ENCODE measurements around the gene CCSER1. TPM values are rescaled to one million over a fixed set of nuclear protein-coding genes. Genes with fewer than 3 reads are reported as not detected.

Gene CCSER1
- total and polyA plus RNA-seq, 2 experiments from 2014 or later, result not detected

DNA sequence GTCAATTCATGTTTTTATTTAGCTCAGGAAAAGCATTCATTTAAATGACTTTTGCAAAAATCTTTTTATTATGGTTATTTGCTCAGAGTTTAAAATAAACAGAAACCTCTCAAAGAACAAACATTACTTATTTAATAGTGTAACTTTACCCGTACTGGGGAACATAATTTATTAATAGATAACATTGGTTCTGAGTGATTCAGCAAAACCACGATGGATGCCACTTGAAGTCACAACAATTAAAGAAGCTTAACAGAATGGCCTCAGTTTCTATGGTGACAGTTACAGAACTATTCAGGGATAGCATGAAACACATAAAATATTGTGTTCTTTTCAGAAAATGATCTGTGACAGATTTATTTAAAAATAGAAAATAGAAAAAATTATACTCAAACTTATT lies 368.7 kb downstream of the CCSER1 start:
- H3K27ac ChIP-seq, result no peak overlapping the region
- no peaks in the 10 kb centered on the region for H4K20me1 ChIP-seq (ENCODE audit: insufficient read depth)
- no peaks in the 10 kb centered on the region for H3K79me2 ChIP-seq (ENCODE audit: insufficient read depth)
- in situ Hi-C loops (cut with MboI), result no loop called here
- H3K36me3 ChIP-seq (ENCODE audit: low read depth), result no peaks in the 10 kb centered on the region
- no peaks in the 10 kb centered on the region for H3K9me3 ChIP-seq (ENCODE audit: low read depth)
- no peaks in the 10 kb centered on the region for H3K9me2 ChIP-seq (ENCODE audit: insufficient read depth)
- no peaks in the 10 kb centered on the region for H3K4me1 ChIP-seq (ENCODE audit: insufficient read depth)
- H2AFZ ChIP-seq, result no peak overlapping the region
- 1 to 3% methylated on average over 2 of the region's 2 CpGs for WGBS, 2 experiments (ENCODE audit: low coverage in 1 of 2, low lambda C conversion rate in 2 of 2, missing lambda C conversion rate in 2 of 2)
- TF ChIP-seq EZH2phosphoT487 (IDR thresholded peaks at IDR 0.05; ENCODE audit: insufficient read depth, low read depth) (no peak), EZH2 (IDR thresholded peaks at IDR 0.05; ENCODE audit: insufficient read depth, poor library complexity, severe bottlenecking) (no peak)
- no peaks in the 10 kb centered on the region for H3K27me3 ChIP-seq (replicated peaks; ENCODE audit: insufficient read depth)
- no peak overlapping the region for H3K9ac ChIP-seq
- no peak overlapping the region for H3K4me2 ChIP-seq (ENCODE audit: unreplicated experiment)
- no peak for DNase-seq
- no peak overlapping the region for H3K4me3 ChIP-seq
- H3F3A ChIP-seq (ENCODE audit: insufficient read depth), result no peaks in the 10 kb centered on the region

DNA sequence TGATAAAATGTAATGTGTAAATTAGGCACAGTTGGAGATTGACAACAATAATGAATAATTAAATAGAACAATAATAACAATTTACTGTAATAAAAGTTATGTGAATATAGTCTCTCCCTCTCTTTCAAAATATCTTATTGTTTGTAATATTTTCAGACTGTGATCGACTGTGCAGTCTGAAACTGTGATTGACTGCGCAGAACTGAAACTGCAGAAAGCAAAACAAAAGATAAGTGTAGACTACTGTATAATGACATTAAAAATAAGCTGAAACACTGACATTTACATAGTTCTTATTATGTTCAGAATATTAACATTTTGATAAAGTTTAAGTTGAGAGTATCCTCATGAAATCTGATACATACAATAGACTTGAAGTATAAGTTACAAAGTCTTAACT lies 371.0 kb downstream of the CCSER1 start:
- no peak overlapping the region for H3K4me3 ChIP-seq
- DNase-seq, result no peak
- H3K9ac ChIP-seq, result no peak overlapping the region
- WGBS, 2 experiments (ENCODE audit: low coverage in 1 of 2, low lambda C conversion rate in 2 of 2, missing lambda C conversion rate in 2 of 2), result 29 to 35% methylated on average over 2 of the region's 2 CpGs
- no peaks in the 10 kb centered on the region for H3K79me2 ChIP-seq (ENCODE audit: insufficient read depth)
- H4K20me1 ChIP-seq (ENCODE audit: insufficient read depth), result no peaks in the 10 kb centered on the region
- H3K9me3 ChIP-seq (ENCODE audit: low read depth), result no peaks in the 10 kb centered on the region
- no peaks in the 10 kb centered on the region for H3F3A ChIP-seq (ENCODE audit: insufficient read depth)
- H3K4me2 ChIP-seq (ENCODE audit: unreplicated experiment), result no peak overlapping the region
- in situ Hi-C loops (cut with MboI), result no loop called here
- no peak overlapping the region for H3K27ac ChIP-seq
- TF ChIP-seq EZH2phosphoT487 (IDR thresholded peaks at IDR 0.05; ENCODE audit: insufficient read depth, low read depth), result no peak
- no peak for TF ChIP-seq EZH2 (IDR thresholded peaks at IDR 0.05; ENCODE audit: insufficient read depth, poor library complexity, severe bottlenecking)
- no peaks in the 10 kb centered on the region for H3K4me1 ChIP-seq (ENCODE audit: insufficient read depth)
- H2AFZ ChIP-seq, result no peak overlapping the region
- H3K36me3 ChIP-seq (ENCODE audit: low read depth), result no peaks in the 10 kb centered on the region
- H3K27me3 ChIP-seq (replicated peaks; ENCODE audit: insufficient read depth), result no peaks in the 10 kb centered on the region
- no peaks in the 10 kb centered on the region for H3K9me2 ChIP-seq (ENCODE audit: insufficient read depth)

DNA sequence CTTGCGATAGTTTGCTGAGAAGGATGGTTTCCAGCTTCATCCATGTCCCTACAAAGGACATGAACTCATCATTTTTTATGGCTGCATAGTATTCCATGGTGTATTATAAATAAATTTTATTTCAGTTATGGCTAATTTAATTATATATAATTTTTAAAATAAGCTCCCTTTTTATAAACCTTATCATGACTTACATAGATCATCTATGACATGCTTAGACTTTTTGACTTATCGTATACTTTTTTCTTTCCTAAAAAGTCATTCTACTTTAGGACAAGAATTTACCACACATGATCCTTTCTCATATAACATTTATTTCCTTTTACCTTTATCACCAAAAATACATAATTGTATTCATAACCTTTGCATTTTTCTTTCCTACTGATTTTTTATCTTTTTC lies 376.5 kb downstream of the CCSER1 start:
- Histone ChIP-seq H3K9me3 (ENCODE audit: low read depth) (no peaks in the 10 kb centered on the region), H3K36me3 (ENCODE audit: low read depth) (no peaks in the 10 kb centered on the region), H4K20me1 (ENCODE audit: insufficient read depth) (no peaks in the 10 kb centered on the region), H3K79me2 (ENCODE audit: insufficient read depth) (no peaks in the 10 kb centered on the region), H3K9me2 (ENCODE audit: insufficient read depth) (no peaks in the 10 kb centered on the region), H3K27me3 (replicated peaks; ENCODE audit: insufficient read depth) (no peaks in the 10 kb centered on the region), H3K4me2 (ENCODE audit: unreplicated experiment) (no peak overlapping the region), H2AFZ (no peak overlapping the region), H3K4me3 (no peak overlapping the region), H3K27ac (no peak overlapping the region), H3F3A (ENCODE audit: insufficient read depth) (no peaks in the 10 kb centered on the region), H3K9ac (no peak overlapping the region), H3K4me1 (ENCODE audit: insufficient read depth) (no peaks in the 10 kb centered on the region)
- DNase-seq, result no peak
- in situ Hi-C loops (cut with MboI), result no loop called here
- WGBS, 2 experiments (ENCODE audit: low coverage in 1 of 2, low lambda C conversion rate in 2 of 2, missing lambda C conversion rate in 2 of 2), result 66 to 81% methylated on average over 2 of the region's 2 CpGs
- no peak for TF ChIP-seq EZH2 (IDR thresholded peaks at IDR 0.05; ENCODE audit: insufficient read depth, poor library complexity, severe bottlenecking)
- no peak for TF ChIP-seq EZH2phosphoT487 (IDR thresholded peaks at IDR 0.05; ENCODE audit: insufficient read depth, low read depth)

DNA sequence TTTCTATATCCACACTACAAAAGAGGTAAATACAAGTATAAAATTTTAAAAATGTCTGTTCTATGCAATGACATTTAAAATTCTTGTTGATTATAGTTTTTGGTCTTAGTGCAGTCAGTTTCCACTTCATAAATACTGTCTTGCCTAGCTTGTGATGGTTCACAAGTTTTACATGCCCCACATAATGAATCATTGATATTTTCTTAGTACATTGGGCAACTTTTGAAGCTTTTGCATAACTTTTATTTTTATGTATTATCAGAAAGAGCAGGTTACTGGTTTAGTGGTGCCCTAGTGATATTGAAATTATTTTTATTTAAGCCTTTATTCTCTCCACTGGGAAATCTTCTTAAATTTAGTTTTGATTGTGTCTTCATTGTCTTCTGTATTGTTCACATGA lies 388.0 kb downstream of the CCSER1 start:
- Histone ChIP-seq H4K20me1 (ENCODE audit: insufficient read depth) (no peaks in the 10 kb centered on the region), H3K9me3 (ENCODE audit: low read depth) (no peaks in the 10 kb centered on the region), H3K36me3 (ENCODE audit: low read depth) (no peaks in the 10 kb centered on the region), H2AFZ (no peak overlapping the region), H3K4me1 (ENCODE audit: insufficient read depth) (no peaks in the 10 kb centered on the region), H3K4me3 (no peak overlapping the region), H3K4me2 (ENCODE audit: unreplicated experiment) (no peak overlapping the region), H3K9me2 (ENCODE audit: insufficient read depth) (no peaks in the 10 kb centered on the region), H3K27me3 (replicated peaks; ENCODE audit: insufficient read depth) (no peaks in the 10 kb centered on the region), H3K79me2 (ENCODE audit: insufficient read depth) (no peaks in the 10 kb centered on the region), H3K9ac (no peak overlapping the region), H3F3A (ENCODE audit: insufficient read depth) (no peaks in the 10 kb centered on the region), H3K27ac (no peak overlapping the region)
- no peak for DNase-seq
- in situ Hi-C loops (cut with MboI), result no loop called here
- TF ChIP-seq EZH2 (IDR thresholded peaks at IDR 0.05; ENCODE audit: insufficient read depth, poor library complexity, severe bottlenecking), result no peak
- no peak for TF ChIP-seq EZH2phosphoT487 (IDR thresholded peaks at IDR 0.05; ENCODE audit: insufficient read depth, low read depth)

DNA sequence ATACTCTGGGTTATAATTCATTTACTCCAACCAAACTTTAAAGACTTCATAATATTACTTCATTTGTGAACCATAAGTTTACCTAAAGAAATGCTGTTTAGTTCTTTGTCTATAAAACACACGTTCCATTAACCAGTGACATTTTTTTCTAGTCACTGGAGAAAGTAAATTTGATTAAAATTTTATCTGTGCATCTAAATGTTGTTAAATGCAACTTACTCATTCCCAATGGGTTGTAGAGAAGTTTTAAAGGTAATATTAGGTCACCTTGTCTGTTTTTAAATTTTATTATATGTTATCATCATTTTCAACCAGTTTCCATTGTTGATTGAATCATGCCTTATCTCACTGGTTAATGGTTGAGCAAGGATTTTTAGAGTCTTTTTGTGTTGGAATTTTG lies 401.4 kb downstream of the CCSER1 start:
- in situ Hi-C loops (cut with MboI), result no loop called here
- Histone ChIP-seq H3K79me2 (ENCODE audit: insufficient read depth) (no peaks in the 10 kb centered on the region), H4K20me1 (ENCODE audit: insufficient read depth) (no peaks in the 10 kb centered on the region), H3K27me3 (replicated peaks; ENCODE audit: insufficient read depth) (no peaks in the 10 kb centered on the region), H2AFZ (no peak overlapping the region), H3K4me3 (no peak overlapping the region), H3K9me3 (ENCODE audit: low read depth) (no peaks in the 10 kb centered on the region), H3K9me2 (ENCODE audit: insufficient read depth) (no peaks in the 10 kb centered on the region), H3K4me2 (ENCODE audit: unreplicated experiment) (no peak overlapping the region), H3K36me3 (ENCODE audit: low read depth) (no peaks in the 10 kb centered on the region), H3K9ac (no peak overlapping the region), H3K27ac (no peak overlapping the region), H3K4me1 (ENCODE audit: insufficient read depth) (no peaks in the 10 kb centered on the region), H3F3A (ENCODE audit: insufficient read depth) (no peaks in the 10 kb centered on the region)
- TF ChIP-seq EZH2phosphoT487 (IDR thresholded peaks at IDR 0.05; ENCODE audit: insufficient read depth, low read depth), result no peak
- TF ChIP-seq EZH2 (IDR thresholded peaks at IDR 0.05; ENCODE audit: insufficient read depth, poor library complexity, severe bottlenecking), result no peak
- DNase-seq, result no peak
- 0 to 3% methylated on average over 1 of the region's 1 CpG for WGBS, 2 experiments (ENCODE audit: low coverage in 1 of 2, low lambda C conversion rate in 2 of 2, missing lambda C conversion rate in 2 of 2)

Measured in GM23248 (cell line).